Lung (tissue), 12 donors: Measurements from ENCODE around the gene VAPA. TPM values are rescaled to one million over a fixed set of nuclear protein-coding genes. Genes with fewer than 3 reads are reported as not detected.
"Not testable (repeated sequence)": the region's sequence is repeated elsewhere in the genome, so short reads cannot be mapped to it uniquely, and the experiment has no call there.

Experiments used
- ATAC-seq: fragments of 200-7000 bp; cut with Tn5 transposase; one replicate; pipeline ENCODE4 v1.9.1; 2020; ENCODE audit warnings: moderate number of reproducible peaks; ENCODE audit not compliant: insufficient read depth, low FRiP score
- DNase-seq, 3 donors: peaks; one replicate each; pipeline ENCODE4 v3.0.0-alpha.2; 2013 to 2017
- H3K27ac ChIP-seq, 2 donors: one replicate each; pipeline ENCODE4 v1.5.1; 2013; ENCODE audit warnings: mild to moderate bottlenecking in 2 of 2, moderate library complexity in 2 of 2, control low read depth in 1 of 2, inconsistent platforms in 1 of 2, low read depth in 1 of 2, low read length in 1 of 2
- H3K27me3 ChIP-seq, 3 donors: one replicate each; pipeline ENCODE4 v1.5.1; 2013; ENCODE audit warnings: low read length in 2 of 3; ENCODE audit not compliant: control insufficient read depth in 3 of 3, insufficient read depth in 3 of 3
- H3K36me3 ChIP-seq, 4 donors: one replicate each; pipeline ENCODE4 v1.5.1; 2013; ENCODE audit warnings: low read length in 4 of 4, mild to moderate bottlenecking in 1 of 4, moderate library complexity in 1 of 4; ENCODE audit not compliant: control insufficient read depth in 4 of 4, insufficient read depth in 4 of 4
- H3K4me1 ChIP-seq, 5 donors: one replicate each; pipeline ENCODE4 v1.5.1; 2013; ENCODE audit warnings: low read length in 5 of 5, mild to moderate bottlenecking in 2 of 5, moderate library complexity in 1 of 5; ENCODE audit not compliant: control insufficient read depth in 5 of 5, insufficient read depth in 5 of 5
- H3K4me3 ChIP-seq: one replicate; pipeline ENCODE4 v1.5.1; 2013; ENCODE audit warnings: mild to moderate bottlenecking, control low read depth, moderate library complexity
- H3K9ac ChIP-seq, 2 donors: one replicate each; pipeline ENCODE4 v1.5.1; 2013; ENCODE audit warnings: low read length in 2 of 2, control low read depth in 1 of 2; ENCODE audit not compliant: insufficient read depth in 1 of 2
- H3K9me3 ChIP-seq, 4 donors: one replicate each; pipeline ENCODE4 v1.5.1; 2013; ENCODE audit warnings: low read length in 3 of 4, mild to moderate bottlenecking in 1 of 4, moderate library complexity in 1 of 4; ENCODE audit not compliant: control insufficient read depth in 4 of 4, insufficient read depth in 3 of 4
- CTCF ChIP-seq: IDR thresholded peaks from 2 replicates; pipeline ENCODE4 v1.5.1; 2012; ENCODE audit warnings: mild to moderate bottlenecking; ENCODE audit errors: control extremely low read depth, extremely low read depth
- WGBS, 2 donors: extraction: QIAGEN DNeasy Blood & Tissue Kit; methylation state at CpG; one replicate each; pipeline ENCODE4 v1.1.7; 2013; 5-methylcytosine and 5-hydroxymethylcytosine counted together
- polyA plus RNA-seq, 2 donors: library from polyadenylated mRNA; stranded (reverse); fragments of 200-250 nt; gene quantifications; one replicate each; pipeline ENCODE4 v1.2.1, GENCODE V29; 2013
- total RNA-seq, 2 donors: library from RNA; depleted of rRNA in 1 of 2; stranded (reverse); fragments of >200 nt in 1 of 2; gene quantifications; one replicate each; pipeline ENCODE4 v1.2.1, GENCODE V29; 2014 to 2021
- donor health status: control.
- donor health status: control.
- donor health status: Bipolar disorder and iron deficiency.
- donor health status: healthy.
- donor health status: DM: yes; HTN: yes; CAD: no.

VAPA gene
- total and polyA plus RNA-seq, 4 donors: 143 to 351 (median 248) TPM

- H3K4me1 ChIP-seq: peaks cover 0 to 1% (median 0%) of the 10 kb centered on the region in 5 donors
- TF ChIP-seq CTCF: no peak
- H3K9me3 ChIP-seq: no peaks in the 10 kb centered on the region
- WGBS, 2 donors: 87 to 91% methylated on average over 7 of the region's 7 CpGs
- no peak overlapping the region for H3K4me3 ChIP-seq
- DNase-seq (no peak), ATAC-seq (no peak)
- H3K9ac ChIP-seq: no peak overlapping the region
- H3K27me3 ChIP-seq: no peaks in the 10 kb centered on the region
- no peak overlapping the region for H3K27ac ChIP-seq
- no peaks in the 10 kb centered on the region for H3K36me3 ChIP-seq
Observed at GRCh38 chr18:9900699-9901098, 13.1 kb upstream of the VAPA start.

GRCh38 chr18:9901377-9901776 lies 12.4 kb upstream of the VAPA start:
- Histone ChIP-seq H3K4me3 (no peak overlapping the region), H3K4me1 (peaks cover 0 to 1% (median 0%) of the 10 kb centered on the region in 5 donors), H3K9ac (no peak overlapping the region), H3K36me3 (no peaks in the 10 kb centered on the region), H3K9me3 (no peaks in the 10 kb centered on the region), H3K27ac (no peak overlapping the region), H3K27me3 (no peaks in the 10 kb centered on the region)
- TF ChIP-seq CTCF: no peak
- WGBS, 2 donors: 78 to 90% methylated on average over 3 of the region's 3 CpGs
- ATAC-seq (no peak), DNase-seq (peak in 2 of 3 donors; percentile 19 to 25)

- not testable (repeated sequence) for H3K9me3 ChIP-seq, H3K36me3 ChIP-seq, H3K27ac ChIP-seq, H3K27me3 ChIP-seq, H3K4me1 ChIP-seq, H3K4me3 ChIP-seq, H3K9ac ChIP-seq, DNase-seq, ATAC-seq
- WGBS, 2 donors: 88 to 89% methylated on average over 14 of the region's 14 CpGs
Observed at GRCh38 chr18:9902264-9902663, 11.6 kb upstream of the VAPA start.

- Histone ChIP-seq H3K27ac (no peak overlapping the region), H3K4me3 (no peak overlapping the region), H3K36me3 (no peaks in the 10 kb centered on the region), H3K9ac (no peak overlapping the region), H3K4me1 (peaks cover 0 to 1% (median 0%) of the 10 kb centered on the region in 5 donors), H3K9me3 (no peaks in the 10 kb centered on the region), H3K27me3 (peaks cover 0 to 3% (median 0%) of the 10 kb centered on the region in 3 donors)
- DNase-seq: peak; percentile 44 to 64 (median 50)
- ATAC-seq: no peak
- WGBS, 2 donors: 84 to 95% methylated on average over 10 of the region's 10 CpGs
- TF ChIP-seq CTCF: no peak
Observed at GRCh38 chr18:9902832-9903231, 11.0 kb upstream of the VAPA start.
